Measurements from ENCODE around the gene KCNC3. TPM values are rescaled to one million over a fixed set of nuclear protein-coding genes. Genes with fewer than 3 reads are reported as not detected.

Gene KCNC3
- total RNA-seq, 3 donors from 2014 or later (not counting 1 experiment from before 2014, with no cell fraction given), result 0.57 to 3.2 (median 0.68) TPM

GRCh38 chr19:50303558-50303957 is 25.6 kb downstream of the KCNC3 start:
- Histone ChIP-seq H3K36me3 (ENCODE audit: control insufficient read depth, insufficient read depth, low read length) (no peaks in the 10 kb centered on the region), H3K4me3 (ENCODE audit: low read length) (no peak overlapping the region), H3K27ac (ENCODE audit: low read length) (no peak overlapping the region), H3K27me3 (ENCODE audit: control insufficient read depth, insufficient read depth, low read length) (peaks cover 2% of the 10 kb centered on the region), H3K4me1 (ENCODE audit: control insufficient read depth, insufficient read depth, low read length) (no peaks in the 10 kb centered on the region), H3K9me3 (ENCODE audit: control insufficient read depth, insufficient read depth, low read length) (no peaks in the 10 kb centered on the region)
- DNase-seq (no peak), ATAC-seq (no peak)
- no peak overlapping the region for H3K27ac Mint-ChIP-seq
- no peaks in the 10 kb centered on the region for H3K4me1 Mint-ChIP-seq
- TF ChIP-seq CTCF (IDR thresholded peaks at IDR 0.05), result no peak
- no peaks in the 10 kb centered on the region for H3K36me3 Mint-ChIP-seq
- H3K9me3 Mint-ChIP-seq, result no peaks in the 10 kb centered on the region
- H3K27me3 Mint-ChIP-seq (ENCODE audit: low read depth in 2 of 2), result peaks cover 22 to 46% of the 10 kb centered on the region in 2 donors
- no peak overlapping the region for H3K4me3 Mint-ChIP-seq
- intact Hi-C loops (cut with micrococcal nuclease), result no loop called here

- Histone ChIP-seq H3K4me1 (ENCODE audit: control insufficient read depth, insufficient read depth, low read length) (no peaks in the 10 kb centered on the region), H3K27me3 (ENCODE audit: control insufficient read depth, insufficient read depth, low read length) (no peaks in the 10 kb centered on the region), H3K4me3 (ENCODE audit: low read length) (no peak overlapping the region), H3K9me3 (ENCODE audit: control insufficient read depth, insufficient read depth, low read length) (no peaks in the 10 kb centered on the region), H3K36me3 (ENCODE audit: control insufficient read depth, insufficient read depth, low read length) (no peaks in the 10 kb centered on the region), H3K27ac (ENCODE audit: low read length) (no peak overlapping the region)
- intact Hi-C loops (cut with micrococcal nuclease), result no loop called here
- Mint-ChIP-seq H3K27me3 (ENCODE audit: low read depth in 2 of 2) (peaks cover 17 to 26% of the 10 kb centered on the region in 2 donors), H3K9me3 (no peaks in the 10 kb centered on the region), H3K4me1 (no peaks in the 10 kb centered on the region), H3K4me3 (no peak overlapping the region), H3K27ac (no peak overlapping the region), H3K36me3 (no peaks in the 10 kb centered on the region)
- no peak for TF ChIP-seq CTCF (IDR thresholded peaks at IDR 0.05)
- DNase-seq (no peak), ATAC-seq (no peak)
- WGBS (ENCODE audit: insufficient coverage), result 80% methylated on average over 10 of the region's 10 CpGs
Measured at GRCh38 chr19:50301607-50301971, 27.6 kb downstream of the KCNC3 start.

GRCh38 chr19:50300814-50301606 is 28.2 kb downstream of the KCNC3 start:
- WGBS (ENCODE audit: insufficient coverage), result 67% methylated on average over 9 of the region's 10 CpGs
- intact Hi-C loops (cut with micrococcal nuclease), result no loop called here

More at GRCh38 chr19:50300814-50301606, 28.2 kb downstream of the KCNC3 start:
- no peak overlapping the region for H3K27ac ChIP-seq (ENCODE audit: low read length)
- Mint-ChIP-seq H3K36me3 (no peaks in the 10 kb centered on the region), H3K4me3 (no peak overlapping the region), H3K27ac (no peak overlapping the region), H3K4me1 (no peaks in the 10 kb centered on the region), H3K27me3 (ENCODE audit: low read depth in 2 of 2) (peaks cover 13 to 21% of the 10 kb centered on the region in 2 donors), H3K9me3 (no peaks in the 10 kb centered on the region)
- no peaks in the 10 kb centered on the region for H3K27me3 ChIP-seq (ENCODE audit: control insufficient read depth, insufficient read depth, low read length)
- H3K36me3 ChIP-seq (ENCODE audit: control insufficient read depth, insufficient read depth, low read length), result no peaks in the 10 kb centered on the region
- no peak for TF ChIP-seq CTCF (IDR thresholded peaks at IDR 0.05)
- H3K9me3 ChIP-seq (ENCODE audit: control insufficient read depth, insufficient read depth, low read length), result no peaks in the 10 kb centered on the region
- ATAC-seq, result no peak
- H3K4me3 ChIP-seq (ENCODE audit: low read length), result no peak overlapping the region
- DNase-seq, result no peak
- H3K4me1 ChIP-seq (ENCODE audit: control insufficient read depth, insufficient read depth, low read length), result no peaks in the 10 kb centered on the region
